GM12801 (cell line): Measurements from ENCODE around the gene KRT74.

ENCODE experiments used
- CTCF ChIP-seq: IDR thresholded peaks from one replicate; pipeline ENCODE4 v1.5.1; 2011; ENCODE audit warnings: control low read depth; ENCODE audit not compliant: insufficient read length; ENCODE audit errors: extremely low read depth

KRT74 gene

GRCh38 chr12:52615208-52615868, 41.7 kb upstream of the KRT74 start:
- TF ChIP-seq CTCF = no peak

GRCh38 chr12:52614381-52615207, 41.0 kb upstream of the KRT74 start:
- TF ChIP-seq CTCF = no peak

- TF ChIP-seq CTCF = no peak
Measured at GRCh38 chr12:52613384-52614030, 39.9 kb upstream of the KRT74 start.

- no peak for TF ChIP-seq CTCF
Measured at GRCh38 chr12:52612431-52613383, 39.1 kb upstream of the KRT74 start.

- no peak for TF ChIP-seq CTCF
Measured at GRCh38 chr12:52611080-52611468, 37.4 kb upstream of the KRT74 start.

GRCh38 chr12:52608826-52609630, 35.4 kb upstream of the KRT74 start:
- TF ChIP-seq CTCF = no peak
